Medulla oblongata (tissue), 1 donor: Measurements from ENCODE around the gene ZNF804A.
"Not testable (repeated sequence)": the region's sequence is repeated elsewhere in the genome, so short reads cannot be mapped to it uniquely, and the experiment has no call there.

Experiments used
- DNase-seq: peaks from one replicate; pipeline ENCODE4 v3.0.0-alpha.2; 2015; ENCODE audit errors: extremely low spot score

Gene ZNF804A

GRCh38 chr2:184721881-184722280 lies 123.6 kb downstream of the ZNF804A start:
- no peak for DNase-seq

- no peak for DNase-seq
These were observed 129.5 kb downstream of the ZNF804A start for GRCh38 chr2:184727813-184728212.

- DNase-seq, result no peak
These were observed 130.1 kb downstream of the ZNF804A start for GRCh38 chr2:184728411-184728810.

- DNase-seq, result no peak
These were observed 131.3 kb downstream of the ZNF804A start for GRCh38 chr2:184729581-184729980.

- no peak for DNase-seq
These were observed 132.0 kb downstream of the ZNF804A start for GRCh38 chr2:184730288-184730687.

GRCh38 chr2:184734338-184734737 lies 136.0 kb downstream of the ZNF804A start:
- no peak for DNase-seq

GRCh38 chr2:184735611-184736010 lies 137.3 kb downstream of the ZNF804A start:
- DNase-seq, result no peak

GRCh38 chr2:184743096-184743495 lies 144.8 kb downstream of the ZNF804A start:
- no peak for DNase-seq

- DNase-seq, result no peak
These were observed 157.8 kb downstream of the ZNF804A start for GRCh38 chr2:184756161-184756560.

- no peak for DNase-seq
These were observed 158.6 kb downstream of the ZNF804A start for GRCh38 chr2:184756885-184757284.

- DNase-seq, result not testable (repeated sequence)
These were observed 161.4 kb downstream of the ZNF804A start for GRCh38 chr2:184759557-184760255.

GRCh38 chr2:184760931-184761330 lies 162.6 kb downstream of the ZNF804A start:
- no peak for DNase-seq

- DNase-seq, result peak; percentile 21
These were observed 167.0 kb downstream of the ZNF804A start for GRCh38 chr2:184765112-184765895.

GRCh38 chr2:184767059-184767458 lies 168.7 kb downstream of the ZNF804A start:
- no peak for DNase-seq

- DNase-seq, result no peak
These were observed 170.7 kb downstream of the ZNF804A start for GRCh38 chr2:184769023-184769422.

GRCh38 chr2:184769686-184770085 lies 171.4 kb downstream of the ZNF804A start:
- DNase-seq, result no peak

- DNase-seq, result no peak
These were observed 181.4 kb downstream of the ZNF804A start for GRCh38 chr2:184779777-184780176.

GRCh38 chr2:184780384-184780783 lies 182.1 kb downstream of the ZNF804A start:
- no peak for DNase-seq

GRCh38 chr2:184780944-184781343 lies 182.6 kb downstream of the ZNF804A start:
- no peak for DNase-seq

GRCh38 chr2:184783576-184783975 lies 185.2 kb downstream of the ZNF804A start:
- DNase-seq, result no peak

GRCh38 chr2:184793176-184793575 lies 194.8 kb downstream of the ZNF804A start:
- DNase-seq, result no peak

GRCh38 chr2:184799379-184799778 lies 201.1 kb downstream of the ZNF804A start:
- no peak for DNase-seq

GRCh38 chr2:184814421-184814820 lies 216.1 kb downstream of the ZNF804A start:
- no peak for DNase-seq
